ENCODE data around the gene TRIM28.
"Not testable (repeated sequence)": the region's sequence is repeated elsewhere in the genome, so short reads cannot be mapped to it uniquely, and the experiment has no call there.

TRIM28 gene

DNA sequence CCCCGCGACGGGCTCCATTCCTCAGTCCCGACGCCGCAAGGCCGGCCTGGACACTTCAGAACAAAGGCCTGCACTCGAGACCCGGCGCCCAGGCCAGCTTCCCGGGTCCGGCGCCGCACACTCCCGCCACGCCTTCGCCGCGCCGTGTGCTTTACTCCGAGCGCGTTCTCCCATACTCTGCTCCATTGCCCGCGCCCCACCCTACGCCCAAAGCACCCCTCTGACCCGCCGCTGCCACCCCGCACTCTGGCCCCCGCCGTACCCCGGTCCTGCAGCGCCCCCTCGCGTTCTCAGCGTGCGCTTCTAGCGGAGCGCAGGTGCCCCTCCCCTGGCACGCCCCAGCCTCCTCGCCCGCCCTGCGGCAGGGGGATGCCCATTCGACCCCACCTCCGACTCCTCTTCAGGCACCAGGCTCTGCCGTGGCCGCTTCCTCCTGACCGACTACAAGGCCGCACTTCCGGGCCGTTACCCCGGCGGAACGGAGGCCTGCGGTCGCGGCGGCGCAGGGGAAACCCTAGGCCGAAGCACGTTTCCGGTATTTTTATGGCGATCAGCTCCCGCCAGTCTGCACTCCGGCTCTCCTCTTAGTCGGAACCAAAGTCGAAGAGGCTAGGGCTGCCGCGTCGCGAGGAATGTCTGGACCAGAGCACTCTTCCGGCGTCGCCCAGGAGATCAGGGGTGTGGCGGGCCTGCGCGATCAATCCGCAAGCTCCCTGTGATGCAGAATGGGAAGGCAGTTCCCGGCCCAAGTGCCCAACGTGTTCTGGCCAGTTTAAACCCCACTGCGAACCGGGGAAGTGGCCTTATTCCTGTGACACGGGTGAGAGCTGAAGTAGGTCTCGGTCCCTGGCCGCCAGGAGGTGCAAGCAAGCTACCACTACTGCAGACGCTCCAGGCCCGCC, 24.3 kb upstream of the TRIM28 start, which contains the start of gene ZBTB45:
Gene ZBTB45, minus strand, starts transcription at position 456 of the 902 bp plus-strand sequence. CDS start 2,137 bp downstream, outside the sequence.
- peak; percentile 88 for ATAC-seq

DNA sequence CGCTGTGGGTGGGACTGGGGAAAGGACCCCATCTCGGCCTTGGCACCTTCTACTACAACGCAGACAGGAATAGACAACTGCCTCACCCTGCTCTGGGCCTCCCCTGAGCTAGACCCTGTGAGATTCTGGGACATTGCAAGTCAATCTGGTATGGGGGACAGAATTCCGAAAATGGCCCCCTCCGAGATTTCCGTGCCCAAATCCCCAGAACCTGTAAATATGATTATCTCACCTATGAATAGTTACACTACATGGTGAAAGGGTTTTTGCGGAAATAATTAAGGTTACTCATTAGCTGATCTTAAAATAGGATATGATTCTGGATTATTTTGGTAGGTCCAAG, 23.6 kb upstream of the TRIM28 start:
- no peak for ATAC-seq

DNA sequence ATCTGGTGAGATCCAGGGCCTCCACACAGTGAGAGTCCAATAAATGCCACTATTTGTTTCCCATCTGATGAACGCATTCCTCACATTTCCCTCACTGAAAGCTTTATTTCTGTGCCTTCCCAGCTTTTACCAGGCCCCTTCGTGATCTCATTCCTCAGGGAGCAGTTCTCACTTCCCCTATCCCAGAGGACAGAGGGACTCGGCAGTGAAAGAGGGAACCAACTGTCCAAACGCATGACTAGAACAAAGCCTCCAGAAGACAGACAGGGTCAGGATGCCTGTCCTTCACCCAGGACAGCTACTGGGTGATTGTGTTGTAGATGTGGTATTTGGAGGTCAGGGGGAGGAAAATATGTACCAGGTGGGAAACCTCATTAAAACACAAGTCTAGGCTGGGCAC, 22.2 kb upstream of the TRIM28 start:
- ATAC-seq: no peak

DNA sequence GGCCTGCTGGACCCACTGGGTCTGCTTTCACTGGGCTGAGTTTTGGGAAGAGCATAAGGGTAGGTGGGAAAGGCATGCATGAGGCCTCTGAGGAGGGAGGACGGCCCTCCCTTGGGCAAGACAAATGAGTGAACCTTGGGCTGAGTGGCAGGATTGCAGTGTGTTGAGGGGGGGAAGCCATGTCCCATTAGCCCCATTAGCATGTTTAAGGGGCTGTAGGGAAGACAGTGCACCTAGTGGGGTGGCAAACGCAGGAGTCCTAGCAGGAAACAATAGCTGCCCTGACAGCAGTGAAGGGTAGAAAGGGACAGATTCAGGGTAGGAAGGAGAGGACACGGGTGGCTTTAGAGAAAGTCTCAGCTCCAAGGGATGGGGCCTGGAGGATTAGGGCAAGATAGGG, 21.2 kb upstream of the TRIM28 start:
- ATAC-seq: no peak

DNA sequence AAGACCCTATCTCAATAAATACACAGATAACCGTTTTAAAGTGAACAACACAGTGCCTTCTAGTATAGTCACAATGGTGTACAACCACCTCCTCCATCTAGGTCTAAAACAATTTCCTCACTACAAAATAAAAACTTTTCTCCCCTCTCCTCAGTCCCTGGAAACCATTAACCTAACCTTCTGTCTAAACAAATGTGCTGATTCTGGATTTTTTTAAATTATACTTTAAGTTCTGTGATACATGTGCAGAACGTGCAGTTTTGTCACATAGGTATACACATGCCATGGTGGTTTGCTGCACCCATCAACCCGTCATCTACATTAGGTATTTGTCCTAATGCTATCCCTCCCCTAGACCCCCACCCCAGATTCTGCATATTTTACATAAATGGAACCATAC, 14.5 kb upstream of the TRIM28 start:
- no peak for ATAC-seq

DNA sequence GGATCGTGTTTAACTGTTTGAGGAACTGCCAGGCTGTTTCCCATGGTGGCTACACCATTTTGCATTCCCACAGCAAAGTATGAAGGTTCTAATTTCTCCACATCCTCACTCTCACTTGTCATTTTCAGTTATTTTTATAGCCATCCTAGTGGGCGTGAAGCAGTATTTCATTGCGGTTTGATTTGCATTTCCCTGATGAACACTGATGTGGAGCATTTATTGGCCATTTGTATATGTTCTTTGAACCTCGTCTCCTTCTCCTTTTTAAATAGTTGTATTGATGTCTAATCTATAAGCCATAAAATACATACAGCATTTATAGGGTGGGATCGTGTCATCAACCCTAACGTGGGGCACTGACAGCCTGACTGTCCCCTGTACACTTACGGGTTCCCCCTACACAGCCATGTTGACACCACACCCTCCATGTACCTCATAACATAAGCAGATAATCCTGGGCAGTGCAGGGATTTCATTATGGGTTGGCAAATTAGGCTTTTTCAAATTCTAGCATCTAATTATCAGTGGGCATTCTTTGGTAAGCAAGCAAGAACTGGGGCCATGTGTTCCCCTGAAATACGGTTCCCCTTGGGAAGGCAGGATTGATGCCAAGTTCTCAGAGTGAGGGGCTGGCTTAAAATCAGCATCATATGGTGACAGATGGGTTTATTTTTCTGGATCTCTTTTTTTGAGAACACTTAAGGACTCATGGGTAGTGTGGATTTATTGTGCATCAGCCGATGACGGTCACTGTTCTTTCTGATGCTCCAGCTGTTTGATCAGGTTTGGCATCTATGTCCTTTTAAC, 12.6 kb upstream of the TRIM28 start:
- no peak for ATAC-seq

DNA sequence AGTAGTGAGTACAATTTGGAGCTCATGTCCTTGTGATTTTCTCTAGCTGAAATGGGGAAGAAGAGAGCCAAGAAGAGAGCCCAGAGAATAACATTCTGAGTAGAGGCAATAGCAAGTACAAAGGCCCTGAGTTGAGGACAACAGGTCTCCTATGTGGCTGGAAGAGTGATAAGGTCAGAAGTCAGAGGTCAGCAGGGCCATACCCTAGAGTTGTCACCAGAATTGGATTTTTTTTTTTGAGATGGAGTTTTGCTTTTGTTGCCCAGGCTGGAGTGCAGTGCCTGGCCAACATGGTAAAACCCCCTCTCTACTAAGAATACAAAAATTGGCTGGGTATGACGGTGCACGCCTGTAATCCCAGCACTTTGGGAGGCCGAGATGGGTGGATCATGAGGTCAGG, 8.0 kb upstream of the TRIM28 start:
- ATAC-seq: no peak

DNA sequence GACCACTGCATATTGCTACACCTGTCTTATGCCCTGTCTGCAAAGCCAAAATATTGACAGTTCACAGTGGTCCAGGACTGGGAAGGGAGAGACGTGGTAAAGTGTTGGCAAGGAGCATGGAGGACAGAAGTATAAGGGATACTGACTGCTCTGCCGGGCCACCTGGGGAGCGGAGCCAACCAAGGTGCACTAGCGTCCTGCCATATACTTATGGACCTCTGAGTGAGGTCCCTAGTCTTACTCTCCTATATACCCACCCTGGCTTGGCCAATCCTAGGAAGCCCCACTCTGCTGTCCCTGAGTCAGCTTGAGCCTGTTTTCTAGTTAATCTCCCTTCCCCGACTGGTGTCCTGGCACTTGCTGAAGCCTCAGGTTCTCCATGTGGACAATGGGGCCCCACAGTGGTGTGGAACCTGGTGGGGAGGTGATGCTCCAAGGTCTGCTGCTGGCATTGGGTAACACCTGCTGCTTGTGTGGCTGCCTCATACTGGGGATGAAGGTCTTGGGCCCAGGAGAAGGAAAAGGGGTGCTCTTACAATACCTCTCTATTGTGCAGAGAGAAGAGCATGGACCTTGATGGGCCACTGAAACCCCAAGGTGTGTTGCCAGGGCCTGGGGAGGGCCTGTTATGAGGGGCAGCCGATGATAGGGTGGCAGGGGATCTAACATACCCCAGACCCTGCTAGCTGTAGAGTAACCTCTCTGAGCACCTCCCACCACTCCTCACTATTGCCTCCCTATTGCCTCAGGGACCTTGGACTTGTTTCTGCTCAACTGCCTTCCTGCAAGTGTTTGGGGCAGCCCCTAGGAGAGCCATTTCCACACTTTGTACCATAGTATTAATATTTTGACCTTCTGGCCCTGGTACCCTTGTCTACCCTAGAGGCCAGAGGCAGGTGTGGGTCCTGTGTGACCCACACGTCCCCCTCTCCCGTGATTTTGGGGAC, 6.7 kb upstream of the TRIM28 start:
- ATAC-seq: no peak

DNA sequence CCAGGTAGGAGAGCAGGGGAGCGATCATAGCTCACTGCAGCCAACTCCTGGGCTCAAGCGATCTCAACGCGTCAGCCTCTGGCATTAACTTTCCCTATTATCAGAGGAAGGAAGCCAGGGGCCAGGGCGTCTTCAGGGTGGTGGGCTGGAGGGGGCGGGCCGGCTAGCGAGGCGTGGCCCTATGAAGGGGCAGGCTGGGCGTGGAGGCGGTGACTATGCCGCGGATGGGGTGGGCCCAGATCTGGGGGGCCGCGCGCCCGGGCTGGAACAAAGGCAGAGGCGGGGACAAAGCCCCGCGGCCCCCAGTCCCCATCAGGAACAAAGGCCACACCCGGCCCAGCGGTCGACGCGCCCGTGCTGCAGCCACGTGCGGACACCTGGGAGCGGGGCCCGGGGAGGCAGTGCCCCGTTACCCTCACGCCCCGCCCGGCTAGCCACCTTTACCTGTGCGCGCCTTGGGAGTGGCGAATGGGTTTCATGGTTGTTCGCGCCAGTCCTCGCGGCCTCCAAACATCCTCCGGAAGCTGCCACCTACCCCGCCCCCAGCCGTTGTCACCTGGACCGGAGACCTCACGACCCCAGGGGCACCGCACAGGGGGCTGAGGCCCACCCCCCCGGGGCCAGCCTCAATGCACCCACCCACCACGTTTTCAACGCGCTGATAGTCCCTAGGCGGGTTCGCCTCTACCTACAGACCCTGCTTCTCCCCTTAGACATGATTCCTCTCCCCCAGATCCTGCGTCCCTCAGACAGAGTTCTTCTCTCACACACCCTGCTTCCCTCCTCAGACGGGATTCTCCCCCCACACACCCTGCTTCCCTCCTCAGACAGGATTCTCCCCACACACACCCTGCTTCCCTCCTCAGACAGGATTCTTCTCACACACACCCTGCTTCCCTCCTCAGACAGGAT, 5.4 kb upstream of the TRIM28 start:
- peak; percentile 71 to 75 for ATAC-seq

DNA sequence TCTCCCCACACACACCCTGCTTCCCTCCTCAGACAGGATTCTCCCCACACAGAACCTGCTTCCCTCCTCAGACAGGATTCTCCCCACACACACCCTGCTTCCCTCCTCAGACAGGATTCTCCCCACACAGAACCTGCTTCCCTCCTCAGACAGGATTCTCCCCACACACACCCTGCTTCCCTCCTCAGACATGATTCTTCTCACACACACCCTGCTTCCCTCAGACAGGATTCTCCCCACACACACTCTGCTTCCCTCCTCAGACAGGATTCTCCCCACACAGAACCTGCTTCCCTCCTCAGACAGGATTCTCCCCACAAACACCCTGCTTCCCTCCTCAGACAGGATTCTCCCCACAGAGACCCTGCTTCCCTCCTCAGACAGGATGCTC, 4.7 kb upstream of the TRIM28 start:
- ATAC-seq: not testable (repeated sequence)

DNA sequence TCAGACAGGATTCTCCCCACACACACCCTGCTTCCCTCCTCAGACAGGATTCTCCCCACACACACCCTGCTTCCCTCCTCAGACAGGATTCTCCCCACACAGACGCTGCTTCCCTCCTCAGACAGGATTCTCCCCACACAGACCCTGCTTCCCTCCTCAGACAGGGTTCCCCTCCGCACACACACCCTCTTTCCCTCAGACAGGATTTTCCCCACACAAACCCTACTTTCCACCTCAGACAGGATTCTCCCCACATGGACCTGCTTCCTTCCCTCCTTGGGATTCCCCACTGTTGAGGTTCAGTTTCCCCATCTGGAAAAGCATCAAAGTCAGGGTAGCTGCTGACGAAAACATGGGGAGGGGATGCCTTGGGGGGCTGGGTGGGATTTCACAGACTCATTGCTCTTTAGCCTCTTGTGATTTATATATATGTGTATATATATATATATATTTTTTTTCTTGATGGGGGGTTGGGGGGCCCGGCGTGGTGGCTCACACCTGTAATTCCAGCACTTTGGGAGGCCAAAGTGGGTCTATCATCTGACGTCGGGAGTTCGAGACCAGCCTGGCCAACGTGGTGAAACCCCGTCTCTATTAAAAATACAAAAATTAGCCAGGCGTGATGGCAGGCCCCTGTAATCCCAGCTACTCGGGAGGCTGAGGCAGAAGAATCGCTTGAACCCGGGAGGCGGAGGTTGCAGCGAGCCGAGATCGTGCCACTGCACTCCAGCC, 1.1 kb upstream of the TRIM28 start:
- not testable (repeated sequence) for ATAC-seq

DNA sequence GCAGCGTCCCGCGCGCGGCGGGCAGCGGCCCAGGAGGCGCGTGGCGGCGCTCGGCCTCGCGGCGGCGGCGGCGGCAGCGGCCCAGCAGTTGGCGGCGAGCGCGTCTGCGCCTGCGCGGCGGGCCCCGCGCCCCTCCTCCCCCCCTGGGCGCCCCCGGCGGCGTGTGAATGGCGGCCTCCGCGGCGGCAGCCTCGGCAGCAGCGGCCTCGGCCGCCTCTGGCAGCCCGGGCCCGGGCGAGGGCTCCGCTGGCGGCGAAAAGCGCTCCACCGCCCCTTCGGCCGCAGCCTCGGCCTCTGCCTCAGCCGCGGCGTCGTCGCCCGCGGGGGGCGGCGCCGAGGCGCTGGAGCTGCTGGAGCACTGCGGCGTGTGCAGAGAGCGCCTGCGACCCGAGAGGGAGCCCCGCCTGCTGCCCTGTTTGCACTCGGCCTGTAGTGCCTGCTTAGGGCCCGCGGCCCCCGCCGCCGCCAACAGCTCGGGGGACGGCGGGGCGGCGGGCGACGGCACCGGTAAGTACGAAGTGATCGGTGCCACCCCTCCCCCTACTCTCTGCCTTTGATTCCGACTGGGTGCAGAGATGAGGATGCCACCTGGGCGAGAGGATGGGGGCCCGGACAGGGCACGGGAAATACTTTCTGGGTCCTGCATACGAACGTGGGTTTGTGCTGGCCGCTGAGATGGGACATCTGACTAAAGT, 874 bp downstream of the TRIM28 start:
- peak; percentile 30 to 38 for ATAC-seq

DNA sequence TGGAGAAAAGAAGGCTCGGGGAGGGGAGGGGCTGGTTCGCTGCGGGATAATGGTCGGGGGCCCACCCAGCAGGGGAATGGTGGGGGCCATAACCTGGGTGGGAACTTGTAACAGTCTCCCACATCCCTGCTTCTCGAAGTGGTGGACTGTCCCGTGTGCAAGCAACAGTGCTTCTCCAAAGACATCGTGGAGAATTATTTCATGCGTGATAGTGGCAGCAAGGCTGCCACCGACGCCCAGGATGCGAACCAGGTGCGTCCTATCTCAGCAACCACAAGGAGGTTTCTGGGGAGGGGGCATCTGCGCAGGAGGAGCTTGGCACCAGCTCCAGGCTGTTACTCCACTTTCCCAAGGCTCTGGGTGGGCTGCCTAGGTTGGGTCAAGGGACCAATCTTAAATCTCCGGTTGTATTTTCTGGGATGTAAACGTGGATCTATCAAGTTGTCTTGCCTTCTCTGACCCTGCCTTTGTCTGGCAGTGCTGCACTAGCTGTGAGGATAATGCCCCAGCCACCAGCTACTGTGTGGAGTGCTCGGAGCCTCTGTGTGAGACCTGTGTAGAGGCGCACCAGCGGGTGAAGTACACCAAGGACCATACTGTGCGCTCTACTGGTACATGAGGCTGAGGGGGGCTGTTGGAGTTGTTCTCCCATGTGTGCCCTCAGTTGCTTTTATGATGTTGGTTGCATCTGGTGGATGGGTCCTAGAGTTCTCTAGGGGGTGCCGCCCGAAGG, 1.6 kb downstream of the TRIM28 start:
- no peak for ATAC-seq

DNA sequence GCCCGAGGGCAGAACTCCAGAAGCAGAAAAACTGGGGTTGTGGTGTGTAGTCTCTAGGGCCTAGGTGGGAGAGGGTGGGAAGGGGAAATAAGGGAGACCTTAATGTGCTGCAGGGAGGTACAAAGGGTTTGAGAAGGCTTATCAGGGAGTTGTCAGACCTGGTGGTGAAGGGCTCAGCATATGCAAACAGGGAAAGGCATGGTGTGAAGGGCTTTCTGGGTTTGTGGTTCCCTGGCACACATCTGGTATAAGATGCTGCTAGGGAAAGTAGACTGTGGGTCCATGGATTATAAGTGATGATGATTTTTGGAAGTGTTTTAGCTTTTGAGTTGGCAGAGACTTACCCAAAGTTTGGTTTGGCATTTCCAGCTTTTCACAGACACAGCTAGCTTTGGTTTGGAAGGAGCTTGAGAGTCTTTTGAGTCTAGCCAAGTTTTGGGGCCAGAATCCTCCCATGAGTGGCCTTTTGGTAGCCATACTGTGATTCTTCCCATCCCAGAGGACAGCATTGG, 2.2 kb downstream of the TRIM28 start:
- no peak for ATAC-seq

DNA sequence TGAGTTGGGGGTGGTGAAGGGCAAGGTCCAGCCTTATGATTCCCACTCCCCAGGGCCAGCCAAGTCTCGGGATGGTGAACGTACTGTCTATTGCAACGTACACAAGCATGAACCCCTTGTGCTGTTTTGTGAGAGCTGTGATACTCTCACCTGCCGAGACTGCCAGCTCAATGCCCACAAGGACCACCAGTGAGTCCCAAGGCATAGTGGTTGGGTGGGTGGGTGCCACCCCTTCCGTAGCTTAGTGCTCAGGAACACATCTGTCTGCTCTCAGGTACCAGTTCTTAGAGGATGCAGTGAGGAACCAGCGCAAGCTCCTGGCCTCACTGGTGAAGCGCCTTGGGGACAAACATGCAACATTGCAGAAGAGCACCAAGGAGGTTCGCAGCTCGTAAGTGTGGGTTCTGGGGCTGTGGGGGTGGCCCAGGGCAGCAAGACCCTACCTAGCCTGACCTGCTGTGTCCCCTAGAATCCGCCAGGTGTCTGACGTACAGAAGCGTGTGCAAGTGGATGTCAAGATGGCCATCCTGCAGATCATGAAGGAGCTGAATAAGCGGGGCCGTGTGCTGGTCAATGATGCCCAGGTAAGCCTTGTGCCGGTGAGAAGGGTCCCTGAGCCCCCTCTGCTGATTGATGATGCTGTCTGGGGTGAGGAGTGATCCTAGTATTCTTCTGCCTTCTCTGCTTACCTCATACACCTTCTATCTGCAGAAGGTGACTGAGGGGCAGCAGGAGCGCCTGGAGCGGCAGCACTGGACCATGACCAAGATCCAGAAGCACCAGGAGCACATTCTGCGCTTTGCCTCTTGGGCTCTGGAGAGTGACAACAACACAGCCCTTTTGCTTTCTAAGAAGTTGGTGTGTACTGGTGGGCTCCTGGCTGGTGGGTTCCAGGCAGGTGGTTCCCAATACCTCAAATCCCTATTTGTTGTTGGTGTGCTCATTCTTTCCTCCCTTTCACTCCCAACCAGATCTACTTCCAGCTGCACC, 3.8 kb downstream of the TRIM28 start:
- ATAC-seq: no peak

DNA sequence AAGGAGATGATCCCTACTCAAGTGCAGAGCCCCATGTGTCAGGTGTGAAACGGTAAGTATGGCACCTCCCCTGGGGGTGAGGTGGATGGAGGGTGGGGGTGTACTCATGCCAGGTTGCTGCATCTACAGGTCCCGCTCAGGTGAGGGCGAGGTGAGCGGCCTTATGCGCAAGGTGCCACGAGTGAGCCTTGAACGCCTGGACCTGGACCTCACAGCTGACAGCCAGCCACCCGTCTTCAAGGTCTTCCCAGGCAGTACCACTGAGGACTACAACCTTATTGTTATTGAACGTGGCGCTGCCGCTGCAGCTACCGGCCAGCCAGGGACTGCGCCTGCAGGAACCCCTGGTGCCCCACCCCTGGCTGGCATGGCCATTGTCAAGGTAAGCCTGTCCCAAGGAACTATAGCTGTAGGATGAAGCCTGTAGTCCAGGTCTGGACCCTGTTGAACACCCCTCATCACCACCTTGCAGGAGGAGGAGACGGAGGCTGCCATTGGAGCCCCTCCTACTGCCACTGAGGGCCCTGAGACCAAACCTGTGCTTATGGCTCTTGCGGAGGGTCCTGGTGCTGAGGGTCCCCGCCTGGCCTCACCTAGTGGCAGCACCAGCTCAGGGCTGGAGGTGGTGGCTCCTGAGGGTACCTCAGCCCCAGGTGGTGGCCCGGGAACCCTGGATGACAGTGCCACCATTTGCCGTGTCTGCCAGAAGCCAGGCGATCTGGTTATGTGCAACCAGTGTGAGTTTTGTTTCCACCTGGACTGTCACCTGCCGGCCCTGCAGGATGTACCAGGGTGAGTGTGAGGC, 5.2 kb downstream of the TRIM28 start:
- no peak for ATAC-seq

Measured in activated CD4-positive, CD25-positive, alpha-beta regulatory T cell treated with anti-CD3 and anti-CD28 coated beads, Interleukin-2, amount 50 U/mL, for 24 hours (primary cell).